ENCODE results near the gene ADCY7. TPM values are rescaled to one million over a fixed set of nuclear protein-coding genes. Genes with fewer than 3 reads are reported as not detected.

The ADCY7 gene
- total RNA-seq (2014; rRNA removed) (13.1 and 14.1 TPM in 2 replicates), Bru-seq, nascent RNA (percentile 46 among the genes with signal in this experiment), BruChase-seq, experiment 1, labeled RNA remaining after a 6-hour chase (percentile 55 among the genes with signal in this experiment), BruChase-seq, experiment 2, labeled RNA remaining after a 2-hour chase (percentile 46 among the genes with signal in this experiment)
- long read RNA-seq, partial matches to known transcripts: 4 of 11 reads
- long read RNA-seq, other reads (novel, unspliced or antisense): 6 of 11 reads

- Histone ChIP-seq H3K4me3 (ENCODE audit: low read length) (no peak within 1 kb of the TSS), H3F3A (ENCODE audit: low read length, unreplicated experiment) (no peaks in the 10 kb centered on the region), H3K4me1 (ENCODE audit: insufficient read depth, low read length) (peaks cover 20% of the 10 kb centered on the region), H3K9me2 (replicated peaks; ENCODE audit: low read length) (no peaks in the 10 kb centered on the region), H2AFZ (ENCODE audit: low read length) (no peak within 1 kb of the TSS), H3K79me2 (ENCODE audit: low read length) (0 out of 2 replicates have a peak, but pooled peaks cover 10% of the 10 kb centered on the region), H3K9me3 (ENCODE audit: low read length) (no peaks in the 10 kb centered on the region), H3K27me3 (ENCODE audit: low read length) (no peaks in the 10 kb centered on the region), H3K4me2 (ENCODE audit: low read length) (no peak within 1 kb of the TSS), H3K36me3 (ENCODE audit: low read depth, low read length) (no peaks in the 10 kb centered on the region), H3K27ac (ENCODE audit: low read length) (no peak within 1 kb of the TSS), H3K9ac (ENCODE audit: low read length) (no peak within 1 kb of the TSS), H4K20me1 (ENCODE audit: low read length) (no peaks in the 10 kb centered on the region)
- ChIA-PET CTCF (no interaction called here), POLR2A (ENCODE audit: unreplicated experiment) (no interaction called here)
- ATAC-seq: peak; percentile 33
- intact Hi-C loops (cut with micrococcal nuclease): no loop called here
- TF ChIP-seq EZH2phosphoT487 (IDR thresholded peaks at IDR 0.05; ENCODE audit: borderline replicate concordance, low read length): no peak
- no peak for DNase-seq
- BruUV-seq (replicated peaks): no TSS peak
Observed at GRCh38 chr16:50266337-50267091, at the start of gene ADCY7. Gene ADCY7 (plus strand): TSS chr16:50266551. CDS start chr16:50288180, 21,629 bp downstream.

GRCh38 chr16:50219402-50219975, 46.9 kb upstream of the ADCY7 start:
- H3K4me2 ChIP-seq (ENCODE audit: low read length): no peak overlapping the region
- CTCF ChIA-PET: no interaction called here
- no peak for ATAC-seq
- H3F3A ChIP-seq (ENCODE audit: low read length, unreplicated experiment): no peaks in the 10 kb centered on the region
- no peak overlapping the region for H3K4me3 ChIP-seq (ENCODE audit: low read length)
- intact Hi-C loops (cut with micrococcal nuclease): loop anchor here (10.0 kb wide), 1 partner anchor 105 kb away; no protein-coding TSS in a partner anchor
- no peaks in the 10 kb centered on the region for H3K27me3 ChIP-seq (ENCODE audit: low read length)
- no peaks in the 10 kb centered on the region for H3K9me3 ChIP-seq (ENCODE audit: low read length)
- no peaks in the 10 kb centered on the region for H3K79me2 ChIP-seq (ENCODE audit: low read length)
- H3K4me1 ChIP-seq (ENCODE audit: insufficient read depth, low read length): no peaks in the 10 kb centered on the region
- TF ChIP-seq EZH2phosphoT487 (IDR thresholded peaks at IDR 0.05; ENCODE audit: borderline replicate concordance, low read length) (no peak), EZH2 (IDR thresholded peaks at IDR 0.05; ENCODE audit: low read length, unreplicated experiment) (no peak), CTCF (conservative IDR thresholded peaks at IDR 0.05; ENCODE audit: low read depth, low read length) (no peak)
- DNase-seq: no peak
- POLR2A ChIA-PET (ENCODE audit: unreplicated experiment): no interaction called here
- H4K20me1 ChIP-seq (ENCODE audit: low read length): no peaks in the 10 kb centered on the region
- no peak overlapping the region for H2AFZ ChIP-seq (ENCODE audit: low read length)
- H3K9me2 ChIP-seq (replicated peaks; ENCODE audit: low read length): no peaks in the 10 kb centered on the region
- H3K9ac ChIP-seq (ENCODE audit: low read length): no peak overlapping the region
- H3K27ac ChIP-seq (ENCODE audit: low read length): no peak overlapping the region
- BruUV-seq (replicated peaks): no TSS peak
- peaks cover 6% of the 10 kb centered on the region; the same call in 1 of the 2 replicates for H3K36me3 ChIP-seq (ENCODE audit: low read depth, low read length)

- DNase-seq: no peak
- H3K4me2 ChIP-seq (ENCODE audit: low read length): no peak overlapping the region
- no peak overlapping the region for H3K27ac ChIP-seq (ENCODE audit: low read length)
- no peaks in the 10 kb centered on the region for H3K27me3 ChIP-seq (ENCODE audit: low read length)
- no peaks in the 10 kb centered on the region for H3K9me3 ChIP-seq (ENCODE audit: low read length)
- H4K20me1 ChIP-seq (ENCODE audit: low read length): no peaks in the 10 kb centered on the region
- H3K36me3 ChIP-seq (ENCODE audit: low read depth, low read length): peaks cover 6% of the 10 kb centered on the region; the same call in 1 of the 2 replicates
- H3K4me1 ChIP-seq (ENCODE audit: insufficient read depth, low read length): no peaks in the 10 kb centered on the region
- H3K79me2 ChIP-seq (ENCODE audit: low read length): no peaks in the 10 kb centered on the region
- POLR2A ChIA-PET (ENCODE audit: unreplicated experiment): interaction anchor here (0.9 kb wide), 1 partner anchor 103 kb away, joined by 5 read pairs; no protein-coding TSS in a partner anchor
- TF ChIP-seq EZH2 (IDR thresholded peaks at IDR 0.05; ENCODE audit: low read length, unreplicated experiment): no peak
- TF ChIP-seq CTCF (conservative IDR thresholded peaks at IDR 0.05; ENCODE audit: low read depth, low read length): no peak
- no peak for TF ChIP-seq EZH2phosphoT487 (IDR thresholded peaks at IDR 0.05; ENCODE audit: borderline replicate concordance, low read length)
- no peak overlapping the region for H3K4me3 ChIP-seq (ENCODE audit: low read length)
- no TSS peak for BruUV-seq (replicated peaks)
- no peaks in the 10 kb centered on the region for H3K9me2 ChIP-seq (replicated peaks; ENCODE audit: low read length)
- intact Hi-C loops (cut with micrococcal nuclease): no loop called here
- no peak overlapping the region for H2AFZ ChIP-seq (ENCODE audit: low read length)
- H3K9ac ChIP-seq (ENCODE audit: low read length): no peak overlapping the region
- ATAC-seq: no peak
- CTCF ChIA-PET: no interaction called here
- H3F3A ChIP-seq (ENCODE audit: low read length, unreplicated experiment): no peaks in the 10 kb centered on the region
Observed at GRCh38 chr16:50224286-50224685, 42.1 kb upstream of the ADCY7 start.
